ENCODE results near the gene NR5A1. TPM values are rescaled to one million over a fixed set of nuclear protein-coding genes. Genes with fewer than 3 reads are reported as not detected.

The NR5A1 gene
- total and polyA plus RNA-seq, 4 donors = not detected

DNA sequence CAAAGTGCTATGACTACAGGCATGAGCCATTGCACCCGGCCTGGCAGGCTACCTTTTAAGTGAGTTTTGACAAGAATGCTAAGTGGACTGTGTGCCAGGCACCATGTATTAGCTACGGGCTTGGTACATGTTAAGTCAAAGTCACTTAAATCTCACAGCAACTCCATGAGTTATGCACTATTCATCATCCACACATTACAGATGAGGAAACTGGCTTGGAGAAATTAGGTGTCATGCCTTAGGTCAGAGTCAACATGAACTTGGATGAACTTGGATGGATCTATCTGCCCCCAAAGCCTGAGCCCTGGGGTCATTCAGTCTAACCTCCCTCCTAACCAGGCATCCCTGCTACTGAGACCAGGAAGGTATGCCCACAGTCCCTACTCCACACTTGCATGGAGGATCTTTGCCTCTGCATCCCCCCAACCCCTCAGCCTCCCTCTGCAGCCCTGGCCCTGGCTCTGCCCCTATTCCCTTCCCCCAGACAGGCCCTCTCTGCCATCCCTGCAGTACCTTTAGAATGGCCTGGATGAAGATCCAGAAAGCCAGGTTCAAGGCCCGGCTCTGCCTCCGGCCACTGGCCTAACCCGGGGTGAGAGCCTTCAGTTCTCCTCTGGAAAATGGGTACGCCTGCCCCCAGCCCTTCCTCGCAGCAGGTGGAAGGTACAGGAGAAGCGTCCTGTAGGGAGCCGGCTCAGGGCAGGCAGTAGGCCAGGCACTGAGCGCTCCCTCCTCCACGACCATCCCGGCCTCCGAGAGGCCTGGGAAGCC lies 57.6 kb downstream of the NR5A1 start:
- ATAC-seq (ENCODE audit: low FRiP score) = no peak
- Histone ChIP-seq H3K27me3 (ENCODE audit: control insufficient read depth in 1 of 2, insufficient read depth in 2 of 2, low read length in 1 of 2) (no peaks in the 10 kb centered on the region), H3K36me3 (ENCODE audit: control insufficient read depth in 1 of 2, insufficient read depth in 2 of 2, low read length in 1 of 2) (no peaks in the 10 kb centered on the region), H3K4me3 (ENCODE audit: low read length in 2 of 2) (no peak overlapping the region), H3K27ac (ENCODE audit: low read depth in 1 of 2, low read length in 2 of 2) (no peak overlapping the region), H3K9me3 (ENCODE audit: control insufficient read depth, low read length) (no peaks in the 10 kb centered on the region), H3K4me1 (ENCODE audit: control insufficient read depth in 1 of 2, insufficient read depth in 2 of 2, low read length in 2 of 2) (no peaks in the 10 kb centered on the region)
- DNase-seq = peak; percentile 21 to 35
- WGBS, 2 donors = 87 to 91% methylated on average over 13 of the region's 13 CpGs
- intact Hi-C loops (cut with DNase I) = no loop called here

- no peaks in the 10 kb centered on the region for H3K27me3 ChIP-seq (ENCODE audit: control insufficient read depth in 1 of 2, insufficient read depth in 2 of 2, low read length in 1 of 2)
- no peaks in the 10 kb centered on the region for H3K36me3 ChIP-seq (ENCODE audit: control insufficient read depth in 1 of 2, insufficient read depth in 2 of 2, low read length in 1 of 2)
- DNase-seq (peak in 1 of 2 donors; percentile 9), ATAC-seq (ENCODE audit: low FRiP score) (no peak)
- no peak overlapping the region for H3K4me3 ChIP-seq (ENCODE audit: low read length in 2 of 2)
- intact Hi-C loops (cut with DNase I) = no loop called here
- 2 to 12% methylated on average over 7 of the region's 7 CpGs for WGBS, 2 donors
- no peaks in the 10 kb centered on the region for H3K4me1 ChIP-seq (ENCODE audit: control insufficient read depth in 1 of 2, insufficient read depth in 2 of 2, low read length in 2 of 2)
- H3K9me3 ChIP-seq (ENCODE audit: control insufficient read depth, low read length) = no peaks in the 10 kb centered on the region
- no peak overlapping the region for H3K27ac ChIP-seq (ENCODE audit: low read depth in 1 of 2, low read length in 2 of 2)
Measured at GRCh38 chr9:124448019-124448418, 59.2 kb downstream of the NR5A1 start.

DNA sequence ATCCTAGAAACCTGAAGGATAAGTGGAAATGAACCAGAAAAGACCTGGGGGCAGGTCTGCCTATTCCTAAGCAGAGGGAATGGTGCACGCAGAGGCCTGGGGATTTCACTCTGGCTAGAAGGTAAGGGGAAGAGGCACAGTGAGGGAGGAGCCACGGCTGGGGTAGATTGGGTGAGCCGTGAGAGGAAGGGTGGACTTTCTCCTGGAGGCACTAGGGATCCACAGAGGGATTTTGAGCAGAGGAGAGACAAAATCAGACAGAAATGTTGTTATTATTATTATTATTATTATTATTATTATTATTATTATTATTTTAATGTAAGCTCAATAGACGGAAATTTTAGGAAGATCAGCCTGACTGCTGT lies 59.9 kb downstream of the NR5A1 start:
- no peak for ATAC-seq (ENCODE audit: low FRiP score)
- Histone ChIP-seq H3K4me3 (ENCODE audit: low read length in 2 of 2) (no peak overlapping the region), H3K9me3 (ENCODE audit: control insufficient read depth, low read length) (no peaks in the 10 kb centered on the region), H3K36me3 (ENCODE audit: control insufficient read depth in 1 of 2, insufficient read depth in 2 of 2, low read length in 1 of 2) (no peaks in the 10 kb centered on the region), H3K27ac (ENCODE audit: low read depth in 1 of 2, low read length in 2 of 2) (no peak overlapping the region), H3K4me1 (ENCODE audit: control insufficient read depth in 1 of 2, insufficient read depth in 2 of 2, low read length in 2 of 2) (no peaks in the 10 kb centered on the region), H3K27me3 (ENCODE audit: control insufficient read depth in 1 of 2, insufficient read depth in 2 of 2, low read length in 1 of 2) (no peaks in the 10 kb centered on the region)
- 69 to 70% methylated on average over 4 of the region's 4 CpGs for WGBS, 2 donors
- DNase-seq = peak in 1 of 2 donors; percentile 9
- intact Hi-C loops (cut with DNase I) = no loop called here

- intact Hi-C loops (cut with DNase I) = no loop called here
Measured at GRCh38 chr9:124444166-124444565, 63.0 kb downstream of the NR5A1 start.

DNA sequence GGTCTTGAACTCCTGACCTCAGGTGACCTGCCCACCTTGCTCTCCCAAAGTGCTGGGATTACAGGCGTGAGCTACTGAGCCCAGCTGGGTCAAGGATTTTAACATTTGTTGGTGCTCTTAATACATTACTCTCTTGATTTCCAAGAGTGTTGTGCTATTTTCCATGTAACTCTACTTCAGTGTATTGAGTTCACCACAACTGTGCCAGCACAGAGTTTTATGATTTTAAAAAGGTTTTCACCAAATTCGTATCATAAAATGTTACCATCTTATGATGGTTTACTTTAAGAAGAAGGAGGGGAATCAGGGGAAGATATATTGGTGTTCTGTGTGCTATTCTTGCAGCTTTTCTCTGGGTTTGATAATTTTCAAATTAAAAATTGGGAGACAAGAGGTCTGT lies 63.6 kb downstream of the NR5A1 start:
- 77 to 88% methylated on average over 2 of the region's 2 CpGs for WGBS, 2 donors
- no peak for ATAC-seq (ENCODE audit: low FRiP score)
- peaks cover 4% of the 10 kb centered on the region for H3K9me3 ChIP-seq (ENCODE audit: control insufficient read depth, low read length)
- peak in 1 of 2 donors; percentile 8 for DNase-seq
- intact Hi-C loops (cut with DNase I) = no loop called here
- H3K27me3 ChIP-seq (ENCODE audit: control insufficient read depth in 1 of 2, insufficient read depth in 2 of 2, low read length in 1 of 2) = no peaks in the 10 kb centered on the region
- H3K27ac ChIP-seq (ENCODE audit: low read depth in 1 of 2, low read length in 2 of 2) = no peak overlapping the region
- H3K4me1 ChIP-seq (ENCODE audit: control insufficient read depth in 1 of 2, insufficient read depth in 2 of 2, low read length in 2 of 2) = no peaks in the 10 kb centered on the region
- H3K36me3 ChIP-seq (ENCODE audit: control insufficient read depth in 1 of 2, insufficient read depth in 2 of 2, low read length in 1 of 2) = no peaks in the 10 kb centered on the region
- H3K4me3 ChIP-seq (ENCODE audit: low read length in 2 of 2) = no peak overlapping the region

More at GRCh38 chr9:124444166-124444565, 63.0 kb downstream of the NR5A1 start:
- H3K9me3 ChIP-seq (ENCODE audit: control insufficient read depth, low read length) = peaks cover 2% of the 10 kb centered on the region
- WGBS, 2 donors = 74 to 77% methylated on average over 3 of the region's 3 CpGs
- DNase-seq (peak in 1 of 2 donors; percentile 11), ATAC-seq (ENCODE audit: low FRiP score) (no peak)
- H3K36me3 ChIP-seq (ENCODE audit: control insufficient read depth in 1 of 2, insufficient read depth in 2 of 2, low read length in 1 of 2) = no peaks in the 10 kb centered on the region
- H3K4me3 ChIP-seq (ENCODE audit: low read length in 2 of 2) = no peak overlapping the region
- H3K4me1 ChIP-seq (ENCODE audit: control insufficient read depth in 1 of 2, insufficient read depth in 2 of 2, low read length in 2 of 2) = no peaks in the 10 kb centered on the region
- H3K27me3 ChIP-seq (ENCODE audit: control insufficient read depth in 1 of 2, insufficient read depth in 2 of 2, low read length in 1 of 2) = no peaks in the 10 kb centered on the region
- H3K27ac ChIP-seq (ENCODE audit: low read depth in 1 of 2, low read length in 2 of 2) = no peak overlapping the region

GRCh38 chr9:124442826-124443225 lies 64.4 kb downstream of the NR5A1 start:
- no peaks in the 10 kb centered on the region for H3K36me3 ChIP-seq (ENCODE audit: control insufficient read depth in 1 of 2, insufficient read depth in 2 of 2, low read length in 1 of 2)
- intact Hi-C loops (cut with DNase I) = no loop called here
- WGBS, 2 donors = 48 to 49% methylated on average over 3 of the region's 3 CpGs
- no peaks in the 10 kb centered on the region for H3K27me3 ChIP-seq (ENCODE audit: control insufficient read depth in 1 of 2, insufficient read depth in 2 of 2, low read length in 1 of 2)
- no peak overlapping the region for H3K4me3 ChIP-seq (ENCODE audit: low read length in 2 of 2)
- DNase-seq (peak; percentile 4 to 8), ATAC-seq (ENCODE audit: low FRiP score) (no peak)
- H3K27ac ChIP-seq (ENCODE audit: low read depth in 1 of 2, low read length in 2 of 2) = no peak overlapping the region
- peaks cover 4% of the 10 kb centered on the region for H3K9me3 ChIP-seq (ENCODE audit: control insufficient read depth, low read length)
- H3K4me1 ChIP-seq (ENCODE audit: control insufficient read depth in 1 of 2, insufficient read depth in 2 of 2, low read length in 2 of 2) = no peaks in the 10 kb centered on the region

- ATAC-seq (ENCODE audit: low FRiP score) (no peak), DNase-seq (no peak)
- Histone ChIP-seq H3K36me3 (ENCODE audit: control insufficient read depth in 1 of 2, insufficient read depth in 2 of 2, low read length in 1 of 2) (no peaks in the 10 kb centered on the region), H3K27ac (ENCODE audit: low read depth in 1 of 2, low read length in 2 of 2) (no peak overlapping the region), H3K4me3 (ENCODE audit: low read length in 2 of 2) (no peak overlapping the region), H3K9me3 (ENCODE audit: control insufficient read depth, low read length) (peaks cover 4% of the 10 kb centered on the region), H3K27me3 (ENCODE audit: control insufficient read depth in 1 of 2, insufficient read depth in 2 of 2, low read length in 1 of 2) (no peaks in the 10 kb centered on the region), H3K4me1 (ENCODE audit: control insufficient read depth in 1 of 2, insufficient read depth in 2 of 2, low read length in 2 of 2) (no peaks in the 10 kb centered on the region)
- intact Hi-C loops (cut with DNase I) = no loop called here
Measured at GRCh38 chr9:124442379-124442778, 64.8 kb downstream of the NR5A1 start.

DNA sequence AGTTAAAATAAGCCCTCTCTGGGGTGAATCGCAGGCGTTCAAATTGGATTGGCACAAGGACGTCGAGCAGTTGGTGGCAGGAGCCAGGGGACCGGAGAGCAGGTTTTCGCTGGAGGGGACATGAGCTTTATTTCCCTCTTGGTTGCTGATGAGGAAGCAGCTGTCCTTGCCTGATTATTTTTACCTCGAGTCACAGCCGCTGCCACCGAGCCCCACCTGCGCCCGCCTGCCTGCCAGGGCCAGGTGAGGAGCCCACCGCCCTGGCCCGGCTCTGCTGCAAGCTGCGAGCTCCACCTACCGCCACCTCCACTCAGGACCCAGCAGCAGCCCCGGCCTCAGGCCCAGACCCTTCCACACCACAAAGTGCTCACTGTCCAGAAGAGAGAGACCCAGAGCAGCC lies 65.9 kb downstream of the NR5A1 start:
- no peak overlapping the region for H3K27ac ChIP-seq (ENCODE audit: low read depth in 1 of 2, low read length in 2 of 2)
- ATAC-seq (ENCODE audit: low FRiP score) (no peak), DNase-seq (peak in 1 of 2 donors; percentile 17)
- intact Hi-C loops (cut with DNase I) = no loop called here
- no peaks in the 10 kb centered on the region for H3K36me3 ChIP-seq (ENCODE audit: control insufficient read depth in 1 of 2, insufficient read depth in 2 of 2, low read length in 1 of 2)
- peaks cover 4% of the 10 kb centered on the region for H3K9me3 ChIP-seq (ENCODE audit: control insufficient read depth, low read length)
- H3K27me3 ChIP-seq (ENCODE audit: control insufficient read depth in 1 of 2, insufficient read depth in 2 of 2, low read length in 1 of 2) = no peaks in the 10 kb centered on the region
- WGBS, 2 donors = 82 to 83% methylated on average over 16 of the region's 16 CpGs
- H3K4me3 ChIP-seq (ENCODE audit: low read length in 2 of 2) = no peak overlapping the region
- H3K4me1 ChIP-seq (ENCODE audit: control insufficient read depth in 1 of 2, insufficient read depth in 2 of 2, low read length in 2 of 2) = no peaks in the 10 kb centered on the region

DNA sequence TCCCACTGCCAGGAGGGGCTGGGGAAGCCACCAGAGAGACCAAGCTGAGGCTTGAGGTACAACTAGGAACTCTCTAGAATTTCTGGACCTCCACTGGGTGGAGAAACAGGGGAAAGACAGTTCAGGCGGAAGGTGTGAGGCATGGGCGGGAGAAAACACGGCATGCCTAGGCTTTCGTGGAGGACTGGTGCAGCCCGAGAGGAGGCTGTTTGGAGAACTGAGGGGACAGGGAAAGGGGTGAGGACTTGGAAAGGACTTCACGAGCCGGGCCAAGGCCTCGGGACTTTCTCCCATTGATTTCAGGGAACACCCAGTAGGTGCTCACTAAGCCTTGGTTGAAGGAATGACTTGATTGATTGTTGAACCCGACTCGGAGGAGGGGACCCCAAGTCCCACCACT lies 66.4 kb downstream of the NR5A1 start:
- no peak overlapping the region for H3K27ac ChIP-seq (ENCODE audit: low read depth in 1 of 2, low read length in 2 of 2)
- H3K27me3 ChIP-seq (ENCODE audit: control insufficient read depth in 1 of 2, insufficient read depth in 2 of 2, low read length in 1 of 2) = no peaks in the 10 kb centered on the region
- 72 to 73% methylated on average over 10 of the region's 10 CpGs for WGBS, 2 donors
- no peak for ATAC-seq (ENCODE audit: low FRiP score)
- intact Hi-C loops (cut with DNase I) = no loop called here
- peaks cover 4% of the 10 kb centered on the region for H3K9me3 ChIP-seq (ENCODE audit: control insufficient read depth, low read length)
- no peaks in the 10 kb centered on the region for H3K4me1 ChIP-seq (ENCODE audit: control insufficient read depth in 1 of 2, insufficient read depth in 2 of 2, low read length in 2 of 2)
- peak in 1 of 2 donors; percentile 17 for DNase-seq
- no peak overlapping the region for H3K4me3 ChIP-seq (ENCODE audit: low read length in 2 of 2)
- no peaks in the 10 kb centered on the region for H3K36me3 ChIP-seq (ENCODE audit: control insufficient read depth in 1 of 2, insufficient read depth in 2 of 2, low read length in 1 of 2)

Measured in aorta (tissue), 5 donors.